HFF-Myc (cell line): Measurements from ENCODE around the gene CCT4.

Source experiments
- DNase-seq: peaks from one replicate; pipeline ENCODE4 v3.0.0-alpha.2; 2011; ENCODE audit warnings: low read depth; ENCODE audit errors: extremely low read depth
- H3K4me3 ChIP-seq: replicated peaks from 2 replicates; pipeline ENCODE4 v1.5.1; 2011; ENCODE audit warnings: low read depth, mild to moderate bottlenecking, control low read depth, low read length
- CTCF ChIP-seq: IDR thresholded peaks from 2 replicates; pipeline ENCODE4 v1.5.1; 2012; ENCODE audit warnings: mild to moderate bottlenecking, low read depth, low read length, control low read depth; ENCODE audit errors: missing control alignments

The CCT4 gene

GRCh38 chr2:61841286-61841685, 47.2 kb downstream of the CCT4 start:
- H3K4me3 ChIP-seq: no peak overlapping the region
- no peak for DNase-seq
- no peak for TF ChIP-seq CTCF

- no peak for TF ChIP-seq CTCF
- H3K4me3 ChIP-seq: no peak overlapping the region
- no peak for DNase-seq
These were observed 53.6 kb downstream of the CCT4 start for GRCh38 chr2:61834893-61835292.

GRCh38 chr2:61833971-61834370, 54.5 kb downstream of the CCT4 start:
- H3K4me3 ChIP-seq: no peak overlapping the region
- TF ChIP-seq CTCF: no peak
- DNase-seq: no peak

- no peak for TF ChIP-seq CTCF
- H3K4me3 ChIP-seq: no peak overlapping the region
- DNase-seq: no peak
These were observed 56.1 kb downstream of the CCT4 start for GRCh38 chr2:61832183-61832841.

- no peak for DNase-seq
- no peak for TF ChIP-seq CTCF
- no peak overlapping the region for H3K4me3 ChIP-seq
These were observed 66.2 kb downstream of the CCT4 start for GRCh38 chr2:61822255-61822654.
